ENCODE data around the gene ADGRG3. TPM values are rescaled to one million over a fixed set of nuclear protein-coding genes. Genes with fewer than 3 reads are reported as not detected.

The ADGRG3 gene
- total and polyA plus RNA-seq, 11 donors: 0.12 to 1.4 (median 0.53) TPM

DNA sequence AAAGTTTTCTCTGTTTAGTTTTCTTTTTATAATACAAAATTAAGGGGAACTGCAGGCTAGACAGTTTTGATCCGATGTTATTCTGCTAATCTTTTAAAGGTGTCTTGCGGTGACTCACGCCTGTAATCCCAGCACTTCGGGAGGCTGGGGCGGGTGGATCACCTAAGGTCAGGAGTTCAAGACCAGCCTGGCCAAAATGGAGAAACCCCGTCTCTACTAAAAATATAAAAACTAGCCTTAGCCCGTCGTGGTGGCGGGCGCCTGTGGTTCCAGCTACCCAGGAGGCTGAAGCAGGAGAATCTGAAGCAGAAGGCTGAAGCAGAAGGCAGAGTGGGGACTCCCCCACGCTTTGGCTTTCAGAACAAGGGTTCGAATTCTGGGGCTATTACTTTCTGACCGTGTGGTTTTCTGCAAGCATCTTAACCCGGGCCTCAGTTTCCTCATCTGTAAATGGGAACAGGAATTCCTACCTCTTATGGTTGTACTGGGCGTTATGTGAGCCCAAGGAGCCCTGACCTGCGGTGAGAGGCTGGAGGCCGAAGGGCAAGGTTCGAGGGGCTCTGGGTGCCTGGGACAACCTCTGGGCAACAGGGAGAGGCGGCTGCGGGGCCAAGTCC lies 66.3 kb downstream of the ADGRG3 start:
- no peak for ATAC-seq
- Histone ChIP-seq H3K27ac (peak overlapping the region; percentile 68 to 96 (median 88)), H3K36me3 (peaks cover 0 to 5% (median 0%) of the 10 kb centered on the region in 9 donors), H3K4me3 (peak overlapping the region; percentile 40 to 97 (median 74)), H3K9me3 (peaks cover 0 to 10% (median 0%) of the 10 kb centered on the region in 12 donors), H3K27me3 (no peaks in the 10 kb centered on the region), H3K4me1 (peaks cover 0 to 26% (median 18%) of the 10 kb centered on the region in 12 donors)
- 58 to 70% (median 60%) methylated on average over 16 to 20 of the region's 20 CpGs for WGBS, 4 donors
- intact Hi-C loops (cut with DNase I): loop anchor here in 1 of 10 donors (10.0 kb wide), 1 partner anchor 270 kb away; the partner anchor contains the start of genes USB1 and ZNF319
- no peak for TF ChIP-seq POLR2A (IDR thresholded peaks at IDR 0.05)
- TF ChIP-seq, protein P1, sequence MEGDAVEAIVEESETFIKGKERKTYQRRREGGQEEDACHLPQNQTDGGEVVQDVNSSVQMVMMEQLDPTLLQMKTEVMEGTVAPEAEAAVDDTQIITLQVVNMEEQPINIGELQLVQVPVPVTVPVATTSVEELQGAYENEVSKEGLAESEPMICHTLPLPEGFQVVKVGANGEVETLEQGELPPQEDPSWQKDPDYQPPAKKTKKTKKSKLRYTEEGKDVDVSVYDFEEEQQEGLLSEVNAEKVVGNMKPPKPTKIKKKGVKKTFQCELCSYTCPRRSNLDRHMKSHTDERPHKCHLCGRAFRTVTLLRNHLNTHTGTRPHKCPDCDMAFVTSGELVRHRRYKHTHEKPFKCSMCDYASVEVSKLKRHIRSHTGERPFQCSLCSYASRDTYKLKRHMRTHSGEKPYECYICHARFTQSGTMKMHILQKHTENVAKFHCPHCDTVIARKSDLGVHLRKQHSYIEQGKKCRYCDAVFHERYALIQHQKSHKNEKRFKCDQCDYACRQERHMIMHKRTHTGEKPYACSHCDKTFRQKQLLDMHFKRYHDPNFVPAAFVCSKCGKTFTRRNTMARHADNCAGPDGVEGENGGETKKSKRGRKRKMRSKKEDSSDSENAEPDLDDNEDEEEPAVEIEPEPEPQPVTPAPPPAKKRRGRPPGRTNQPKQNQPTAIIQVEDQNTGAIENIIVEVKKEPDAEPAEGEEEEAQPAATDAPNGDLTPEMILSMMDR (IDR thresholded peaks at IDR 0.05): no peak
- peak in 1 of 5 donors; percentile 5 for DNase-seq

DNA sequence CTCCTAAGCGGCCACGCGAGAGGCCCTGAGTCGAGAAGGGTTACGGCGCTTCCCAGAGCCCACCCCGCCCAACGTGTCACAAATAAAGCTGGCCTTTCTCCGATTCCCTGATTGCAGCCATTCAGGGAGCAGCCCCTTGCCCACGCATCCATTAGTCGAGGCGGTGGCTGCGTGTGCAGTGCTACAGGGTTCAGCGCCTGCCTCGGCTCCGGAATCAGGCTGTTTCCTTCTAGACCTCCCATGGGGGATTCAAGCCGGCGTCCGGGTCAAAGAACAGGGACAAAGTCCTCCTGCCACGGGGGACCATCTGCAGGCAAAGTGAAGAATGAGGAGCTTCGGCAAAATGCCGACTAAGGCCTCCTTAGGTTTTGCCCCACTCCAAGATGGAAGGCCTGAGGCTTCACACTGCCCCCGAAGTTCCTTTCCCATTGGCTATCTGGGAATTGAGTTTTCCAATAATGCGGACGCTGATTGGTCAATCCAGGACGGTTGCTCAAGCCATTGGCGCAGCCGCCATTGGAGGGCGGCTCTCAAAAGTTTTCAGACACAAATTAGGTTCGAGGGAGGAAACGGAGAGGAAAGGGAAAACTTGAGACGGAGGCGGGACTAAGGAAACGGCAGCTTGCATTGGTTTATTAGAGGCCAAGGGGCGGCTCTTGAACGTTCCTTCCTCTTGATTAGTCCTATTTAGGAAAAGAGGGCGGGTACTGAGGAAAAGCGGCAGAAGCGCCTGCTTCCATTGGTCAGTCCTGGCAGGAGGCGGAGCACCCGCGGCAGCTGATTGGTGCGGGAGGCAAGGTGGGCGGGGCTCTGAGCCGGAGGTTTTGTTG lies 67.0 kb downstream of the ADGRG3 start:
- peaks cover 0 to 10% (median 0%) of the 10 kb centered on the region in 12 donors for H3K9me3 ChIP-seq
- 0 to 1% (median 0%) methylated on average over 36 to 45 of the region's 45 CpGs for whole genome bisulfite sequencing, 4 donors
- intact Hi-C loops (cut with DNase I): loop anchor here in 2 of 10 donors (5.0 to 10.0 kb wide), 2 partner anchors 267 to 270 kb away; partner anchors contain the start of genes USB1 (in 2 of the 2) and ZNF319 (in 2 of the 2)
- peaks cover 0 to 5% (median 0%) of the 10 kb centered on the region in 9 donors for H3K36me3 ChIP-seq
- H3K4me3 ChIP-seq: peak overlapping the region; percentile 56 to 98 (median 88)
- H3K4me1 ChIP-seq: peaks cover 0 to 26% (median 18%) of the 10 kb centered on the region in 12 donors
- peak; percentile 95 to 97 (median 96) for ATAC-seq
- peak; percentile 97 to 99 (median 98) for DNase-seq
- no peaks in the 10 kb centered on the region for H3K27me3 ChIP-seq
- TF ChIP-seq, protein P1 (IDR thresholded peaks at IDR 0.05): no peak
- TF ChIP-seq POLR2A (IDR thresholded peaks at IDR 0.05): peak in 1 of 2 donors; percentile 40
- peak overlapping the region; percentile 68 to 96 (median 88) for H3K27ac ChIP-seq

DNA sequence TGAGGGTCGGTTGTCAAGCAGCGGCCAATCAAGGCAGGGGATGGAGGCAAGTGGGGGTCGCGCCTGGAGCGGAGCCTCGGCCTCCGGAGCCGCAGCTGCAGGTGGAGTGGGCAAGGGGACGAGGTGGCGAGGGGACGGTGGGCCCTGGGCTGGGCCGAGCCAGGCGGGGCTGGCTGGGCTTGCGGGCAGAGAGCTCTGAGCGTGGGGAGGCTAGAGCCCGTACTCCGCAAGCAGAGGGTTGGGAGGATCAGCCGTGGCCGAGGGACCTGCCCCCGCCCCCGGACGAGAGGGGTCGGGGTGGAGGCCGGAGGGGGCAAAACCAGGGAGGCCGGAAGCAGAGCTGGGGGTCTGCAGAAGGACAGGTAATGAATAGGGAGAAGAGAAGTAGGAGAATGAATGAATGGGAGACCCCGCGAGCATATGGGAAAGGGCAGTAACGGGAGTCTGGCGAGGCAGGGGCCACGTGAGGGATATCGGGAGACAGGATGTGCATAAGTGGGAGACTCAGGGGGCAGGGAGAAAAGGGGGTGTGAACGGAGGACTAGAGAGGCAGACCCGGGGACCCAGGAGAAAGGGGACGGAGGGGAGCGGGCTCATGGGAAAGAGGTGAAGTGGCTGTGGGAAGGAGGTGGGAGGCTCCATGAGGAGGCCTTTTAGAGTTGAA lies 67.8 kb downstream of the ADGRG3 start, which contains the start of gene KATNB1:
Gene KATNB1, plus strand, starts transcription at position 16 of the 664 bp plus-strand sequence. CDS start 1,474 bp downstream, outside the sequence.
- no peak for DNase-seq
- intact Hi-C loops (cut with DNase I): loop anchor here in 2 of 10 donors (5.0 to 10.0 kb wide), 2 partner anchors 266 to 269 kb away; partner anchors contain the start of genes USB1 (in 2 of the 2) and ZNF319 (in 2 of the 2)
- TF ChIP-seq POLR2A (IDR thresholded peaks at IDR 0.05): no peak
- TF ChIP-seq, protein P1 (IDR thresholded peaks at IDR 0.05): no peak
- H3K9me3 ChIP-seq: peaks cover 0 to 10% (median 0%) of the 10 kb centered on the region in 12 donors
- no peak for ATAC-seq
- peaks cover 0 to 5% (median 0%) of the 10 kb centered on the region in 9 donors for H3K36me3 ChIP-seq
- H3K4me1 ChIP-seq: peaks cover 0 to 26% (median 18%) of the 10 kb centered on the region in 12 donors
- peak within 1 kb of the TSS; percentile 68 to 96 (median 88) for H3K27ac ChIP-seq
- peak within 1 kb of the TSS; percentile 56 to 98 (median 88) for H3K4me3 ChIP-seq
- 0 to 1% (median 1%) methylated on average over 34 to 35 of the region's 35 CpGs for WGBS, 4 donors
- H3K27me3 ChIP-seq: no peaks in the 10 kb centered on the region
